Endothelial cell of umbilical vein (primary cell): ENCODE results near the gene PSME3. TPM values are rescaled to one million over a fixed set of nuclear protein-coding genes. Genes with fewer than 3 reads are reported as not detected.

Source experiments
- BruUV-seq: library from RNA; stranded (reverse); fragments of 400-500 nt; replicated peaks from 2 replicates; lab custom pipeline; 2021; lab: Mats Ljungman, UMichigan
- CTCF ChIA-PET: fragments of 300-600, 350-600 bp; sonication (Branson Sonifier 250); formaldehyde crosslinking; loops from one replicate; lab custom pipeline; 2021; ENCODE audit warnings: antibody characterized with exemption, inconsistent platforms; lab: Charles Lee
- POLR2A ChIA-PET: fragments of 300-600, 350-600 bp; sonication (Branson Sonifier 250); formaldehyde crosslinking; loops from one replicate; lab custom pipeline; 2021; ENCODE audit warnings: antibody characterized with exemption, inconsistent platforms; lab: Charles Lee
- DNase-seq: peaks from one replicate; pipeline ENCODE4 v3.0.0-alpha.2; 2011; ENCODE audit warnings: low read depth, low spot score
- FAIRE-seq: peaks from 2 replicates; lab custom pipeline; 2011; peaks lifted over from hg19 to GRCh38; lab: Jason Lieb, UNC
- H2AFZ ChIP-seq: 2 replicates; pipeline ENCODE4 v1.6.0; 2012; ENCODE audit warnings: low read depth, low read length, control low read depth, inconsistent platforms
- H3K27ac ChIP-seq: 2 replicates; pipeline ENCODE4 v1.5.1; 2011; ENCODE audit warnings: low read depth, mild to moderate bottlenecking, control low read depth, low read length, moderate library complexity; ENCODE audit not compliant: insufficient read depth
- H3K27me3 ChIP-seq, 2 experiments: 2 replicates each; pipeline versions ENCODE4 v1.6.0 to v1.6.1; 2011; ENCODE audit warnings: low read length in 2 of 2, mixed read lengths in 1 of 2; ENCODE audit not compliant: control insufficient read depth in 2 of 2, insufficient read depth in 2 of 2
- H3K36me3 ChIP-seq, 2 experiments: 2 replicates in 1 of 2; 3 replicates in 1 of 2; pipeline ENCODE4 v1.5.1; 2011; ENCODE audit warnings: low read length in 2 of 2, mild to moderate bottlenecking in 1 of 2, moderate library complexity in 1 of 2; ENCODE audit not compliant: control insufficient read depth in 2 of 2, insufficient read depth in 2 of 2; ENCODE audit errors: extremely low read depth in 1 of 2
- H3K4me1 ChIP-seq: 3 replicates; pipeline ENCODE4 v1.5.1; 2011; ENCODE audit warnings: mild to moderate bottlenecking, low read length; ENCODE audit not compliant: control insufficient read depth, insufficient read depth; ENCODE audit errors: extremely low read depth
- H3K4me2 ChIP-seq: 2 replicates; pipeline ENCODE4 v1.6.1; 2011; ENCODE audit warnings: low read length, control low read depth, mixed read lengths; ENCODE audit not compliant: insufficient read depth
- H3K4me3 ChIP-seq, 3 experiments: fragments of 200-600 bp in 1 of 3; sonication (generic), shearing (Covaris generic) in 1 of 3; replicated peaks in 1 of 3; 2 replicates each; pipeline ENCODE4 v1.5.1; 2011 to 2016; ENCODE audit warnings: control low read depth in 3 of 3, low read length in 3 of 3, mild to moderate bottlenecking in 2 of 3, inconsistent platforms in 1 of 3, low read depth in 1 of 3, moderate library complexity in 1 of 3; ENCODE audit not compliant: insufficient read depth in 1 of 3
- H3K79me2 ChIP-seq: 2 replicates; pipeline ENCODE4 v1.6.0; 2012; ENCODE audit warnings: low read length, inconsistent platforms; ENCODE audit not compliant: control insufficient read depth, insufficient read depth
- H3K9ac ChIP-seq: replicated peaks from 2 replicates; pipeline ENCODE3; 2011; ENCODE audit warnings: low read length, control low read depth; ENCODE audit not compliant: insufficient read depth; ENCODE audit errors: extremely low read depth
- H3K9me1 ChIP-seq: replicated peaks from 3 replicates; pipeline ENCODE4 v1.6.0; 2011; ENCODE audit warnings: mild to moderate bottlenecking, low read length; ENCODE audit not compliant: control insufficient read depth, insufficient read depth; ENCODE audit errors: extremely low read depth
- H3K9me3 ChIP-seq: replicated peaks from 2 replicates; pipeline ENCODE4 v1.5.1; 2012; ENCODE audit warnings: low read length, inconsistent platforms; ENCODE audit not compliant: control insufficient read depth, insufficient read depth
- H4K20me1 ChIP-seq: replicated peaks from 2 replicates; pipeline ENCODE3; 2011; ENCODE audit warnings: mild to moderate bottlenecking, low read length; ENCODE audit not compliant: control insufficient read depth, insufficient read depth; ENCODE audit errors: extremely low read depth
- CTCF ChIP-seq, 2 donors: IDR thresholded peaks; 1 replicate in 1 of 2; 2 replicates in 1 of 2; pipeline ENCODE4 v1.5.1; 2011; ENCODE audit warnings: low read length in 2 of 2, mild to moderate bottlenecking in 2 of 2, moderate library complexity in 2 of 2, control low read depth in 1 of 2, inconsistent platforms in 1 of 2, low read depth in 1 of 2; ENCODE audit not compliant: insufficient read depth in 1 of 2; ENCODE audit errors: extremely low read depth in 1 of 2
- EZH2 ChIP-seq: IDR thresholded peaks from 2 replicates; pipeline ENCODE4 v1.6.1; 2012; ENCODE audit warnings: borderline replicate concordance, low read depth, mild to moderate bottlenecking, moderate library complexity, low read length, inconsistent platforms; ENCODE audit not compliant: severe bottlenecking
- FOS ChIP-seq: IDR thresholded peaks from 2 replicates; pipeline ENCODE4 v1.6.1; 2011; ENCODE audit warnings: mild to moderate bottlenecking, low read length, moderate library complexity, borderline replicate concordance; ENCODE audit not compliant: insufficient read depth
- GATA2 ChIP-seq: IDR thresholded peaks from 2 replicates; pipeline ENCODE4 v1.7.0; 2011; ENCODE audit warnings: low read depth, mild to moderate bottlenecking, moderate library complexity, mixed read lengths, low read length; ENCODE audit not compliant: insufficient read length, insufficient read depth
- JUN ChIP-seq: IDR thresholded peaks from 2 replicates; pipeline ENCODE4 v1.6.1; 2011; ENCODE audit warnings: borderline replicate concordance, low read depth; ENCODE audit not compliant: insufficient read length, insufficient read depth
- MYC ChIP-seq: IDR thresholded peaks from one replicate; pipeline ENCODE4 v1.6.1; 2011; ENCODE audit warnings: mild to moderate bottlenecking, low read depth, low read length
- POLR2A ChIP-seq: IDR thresholded peaks from 2 replicates; pipeline ENCODE4 v1.6.1; 2012; ENCODE audit warnings: low read depth, mild to moderate bottlenecking, control low read depth, low read length
- POLR2AphosphoS5 ChIP-seq: IDR thresholded peaks from 2 replicates; pipeline ENCODE4 v1.6.1; 2012; ENCODE audit warnings: low read depth, mild to moderate bottlenecking, control low read depth, low read length, moderate library complexity; ENCODE audit not compliant: insufficient read depth
- dilution Hi-C: fragments of 300-500 bp; cut with MboI; formaldehyde crosslinking; loops from one replicate; pipeline ENCODE4 v1.15.0; 2019; ENCODE audit warnings: low sequenced_read_pairs; ENCODE audit not compliant: extremely low pct_ligation_motif_present
- intact Hi-C: fragments of 100-400 bp; cut with micrococcal nuclease; formaldehyde crosslinking; loops from one replicate; pipeline ENCODE4 v1.10.0; 2022
- polyA plus RNA-seq, 4 experiments: library from polyadenylated mRNA; depleted of rRNA in 3 of 4; stranded (reverse) in 3 of 4; unstranded in 1 of 4; fragments of >200 nt; gene quantifications; 2 replicates each; pipeline versions ENCODE4 v1.2.1 to v1.2.3, GENCODE V29; 2011 to 2012; ENCODE audit warnings: missing spikeins in 1 of 4
- total RNA-seq: library from RNA; stranded (reverse); gene quantifications from 2 replicates; pipeline ENCODE4 v1.2.3, GENCODE V29; 2021
- TF ChIP-seq, protein P1 (sequence below): IDR thresholded peaks from 2 replicates; pipeline ENCODE4 v1.6.1; 2011; ENCODE audit not compliant: insufficient read depth, insufficient read length

PSME3 gene
- total and polyA plus RNA-seq, 2 donors (not counting 3 experiments of a cell fraction or from before 2014, with no cell fraction given) = 98.4 to 126 TPM

DNA sequence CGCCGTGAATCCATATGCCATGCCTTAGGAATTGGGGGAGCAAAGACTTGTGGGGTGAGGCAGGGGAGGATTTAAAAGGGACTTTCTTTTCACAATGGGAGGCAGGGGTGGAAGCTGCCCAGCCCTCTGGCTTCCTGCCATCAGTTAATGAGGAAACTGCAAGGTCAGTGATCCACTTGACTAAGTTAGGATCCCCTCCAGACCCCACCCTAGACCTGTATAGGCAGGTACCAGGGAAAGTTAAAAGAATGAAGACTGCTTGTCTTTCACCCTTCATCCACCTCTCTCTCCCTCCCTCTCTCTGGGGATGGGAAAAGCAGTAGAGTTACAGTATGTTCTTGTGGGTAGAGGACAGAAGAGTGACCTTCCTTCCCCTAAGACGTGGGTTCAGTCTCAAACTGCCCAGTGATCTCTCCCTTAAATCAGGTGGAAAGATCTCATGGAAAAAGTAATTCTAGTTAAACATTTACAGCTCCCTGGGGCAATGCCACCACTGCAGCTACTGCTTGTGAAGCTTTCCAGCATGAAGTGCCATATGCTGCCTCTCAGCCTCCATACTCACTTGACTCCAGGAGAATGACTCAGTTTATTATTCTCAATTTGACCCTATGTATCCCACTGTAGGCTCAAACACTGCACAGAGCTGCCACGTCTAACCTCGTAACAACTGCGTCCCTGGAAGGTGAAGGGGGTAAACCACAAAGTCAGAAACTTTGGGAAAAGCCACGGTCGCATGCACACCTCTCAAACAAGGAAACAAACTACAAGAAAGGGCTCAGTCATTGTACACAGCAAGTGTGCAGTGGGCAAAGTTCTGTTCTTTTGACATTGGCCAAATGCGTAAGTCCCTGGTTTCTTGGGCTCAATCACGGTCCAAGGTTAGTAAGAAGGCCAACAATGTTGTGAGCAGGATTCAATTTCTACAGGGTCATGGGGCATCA lies 35.9 kb upstream of the PSME3 start:
- H3K4me3 ChIP-seq = peak overlapping the region in 2 of 3 experiments; percentile 71 to 76
- dilution Hi-C loops (no loop called here), intact Hi-C loops (loop anchor here (1.0 to 2.0 kb wide), 3 partner anchors 23 to 53 kb away; partner anchors contain the start of genes EZH1 and PSME3)
- no peaks in the 10 kb centered on the region for H3K9me3 ChIP-seq
- H3K27ac ChIP-seq = no peak overlapping the region
- peaks cover 0 to 2% of the 10 kb centered on the region in 2 experiments for H3K36me3 ChIP-seq
- H3K9me1 ChIP-seq = no peaks in the 10 kb centered on the region
- TF ChIP-seq CTCF (IDR thresholded peaks at IDR 0.05; ENCODE audit: extremely low read depth in 1 of 2, insufficient read depth in 1 of 2, low read depth in 1 of 2, low read length in 2 of 2) (no peak), POLR2AphosphoS5 (no peak), FOS (no peak), POLR2A (no peak), GATA2 (no peak), MYC (no peak), EZH2 (no peak), JUN (no peak)
- TF ChIP-seq, protein P1, sequence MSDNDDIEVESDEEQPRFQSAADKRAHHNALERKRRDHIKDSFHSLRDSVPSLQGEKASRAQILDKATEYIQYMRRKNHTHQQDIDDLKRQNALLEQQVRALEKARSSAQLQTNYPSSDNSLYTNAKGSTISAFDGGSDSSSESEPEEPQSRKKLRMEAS = no peak
- FAIRE-seq (no peak), DNase-seq (no peak)
- peaks cover 11% of the 10 kb centered on the region for H3K4me1 ChIP-seq
- H3K27me3 ChIP-seq = no peaks in the 10 kb centered on the region
- peak overlapping the region; percentile 77 for H3K4me2 ChIP-seq
- H3K9ac ChIP-seq = peak overlapping the region; percentile 64
- CTCF ChIA-PET = interaction anchor here (2.2 to 3.2 kb wide), 3 partner anchors 23 to 34 kb away, joined by 10 to 14 read pairs (median 10); partner anchors contain the start of gene BECN1
- no peaks in the 10 kb centered on the region for H3K79me2 ChIP-seq
- POLR2A ChIA-PET = no interaction called here
- no peaks in the 10 kb centered on the region for H4K20me1 ChIP-seq
- H2AFZ ChIP-seq = no peak overlapping the region
- TSS peak; percentile 72 for BruUV-seq
